Measurements from ENCODE around the gene ZNF488. TPM values are rescaled to one million over a fixed set of nuclear protein-coding genes. Genes with fewer than 3 reads are reported as not detected.

Gene ZNF488
- total and polyA plus RNA-seq, 7 donors: 0.16 to 0.82 (median 0.65) TPM; not detected in 3

GRCh38 chr10:47344996-47345870, 38.9 kb downstream of the ZNF488 start:
- intact Hi-C loops (cut with DNase I): no loop called here
- no peak for DNase-seq

GRCh38 chr10:47340608-47341170, 43.4 kb downstream of the ZNF488 start:
- Histone ChIP-seq H3K27ac (no peak overlapping the region), H3K27me3 (peaks cover 0 to 7% (median 0%) of the 10 kb centered on the region in 3 donors), H3K36me3 (no peaks in the 10 kb centered on the region), H3K4me1 (peaks cover 0 to 6% (median 2%) of the 10 kb centered on the region in 4 donors), H3K9me3 (no peaks in the 10 kb centered on the region), H3K4me3 (no peak overlapping the region)
- no peak for DNase-seq
- intact Hi-C loops (cut with DNase I): no loop called here
- WGBS, 2 donors: 60 to 75% methylated on average over 5 of the region's 5 CpGs
- TF ChIP-seq POLR2AphosphoS5 (IDR thresholded peaks at IDR 0.05) (no peak), CTCF (IDR thresholded peaks at IDR 0.05) (peak in 3 of 4 experiments; percentile 78 to 89 (median 80))

More at GRCh38 chr10:47344996-47345870, 38.9 kb downstream of the ZNF488 start:
- TF ChIP-seq CTCF (IDR thresholded peaks at IDR 0.05): no peak
- no peak for TF ChIP-seq POLR2AphosphoS5 (IDR thresholded peaks at IDR 0.05)
- TF ChIP-seq EP300 (IDR thresholded peaks at IDR 0.05): no peak
- TF ChIP-seq POLR2A (IDR thresholded peaks at IDR 0.05): no peak
- H3K4me3 ChIP-seq: no peak overlapping the region
- WGBS, 2 donors: 89 to 91% methylated on average over 13 of the region's 13 CpGs
- H3K4me1 ChIP-seq: no peaks in the 10 kb centered on the region
- H3K9me3 ChIP-seq: no peaks in the 10 kb centered on the region
- H3K36me3 ChIP-seq: no peaks in the 10 kb centered on the region
- peaks cover 0 to 7% (median 0%) of the 10 kb centered on the region in 3 donors for H3K27me3 ChIP-seq
- H3K27ac ChIP-seq: no peak overlapping the region

- peaks cover 0 to 7% (median 0%) of the 10 kb centered on the region in 3 donors for H3K27me3 ChIP-seq
- H3K27ac ChIP-seq: no peak overlapping the region
- no peaks in the 10 kb centered on the region for H3K36me3 ChIP-seq
- WGBS, 2 donors: 52 to 68% methylated on average over 15 of the region's 15 CpGs
- H3K9me3 ChIP-seq: no peaks in the 10 kb centered on the region
- intact Hi-C loops (cut with DNase I): no loop called here
- H3K4me1 ChIP-seq: peaks cover 0 to 6% (median 2%) of the 10 kb centered on the region in 4 donors
- no peak overlapping the region for H3K4me3 ChIP-seq
- peak; percentile 22 for DNase-seq
- no peak for TF ChIP-seq POLR2A (IDR thresholded peaks at IDR 0.05)
- no peak for TF ChIP-seq EP300 (IDR thresholded peaks at IDR 0.05)
- TF ChIP-seq CTCF (IDR thresholded peaks at IDR 0.05): no peak
- TF ChIP-seq POLR2AphosphoS5 (IDR thresholded peaks at IDR 0.05): no peak
Measured at GRCh38 chr10:47339759-47340607, 44.1 kb downstream of the ZNF488 start.

GRCh38 chr10:47339186-47339735, 44.8 kb downstream of the ZNF488 start:
- Histone ChIP-seq H3K4me3 (no peak overlapping the region), H3K27ac (no peak overlapping the region), H3K27me3 (peaks cover 0 to 7% (median 0%) of the 10 kb centered on the region in 3 donors), H3K9me3 (no peaks in the 10 kb centered on the region), H3K36me3 (no peaks in the 10 kb centered on the region), H3K4me1 (peaks cover 0 to 6% (median 2%) of the 10 kb centered on the region in 4 donors)
- no peak for DNase-seq
- intact Hi-C loops (cut with DNase I): no loop called here
- TF ChIP-seq CTCF (IDR thresholded peaks at IDR 0.05): no peak
- no peak for TF ChIP-seq EP300 (IDR thresholded peaks at IDR 0.05)
- no peak for TF ChIP-seq POLR2AphosphoS5 (IDR thresholded peaks at IDR 0.05)
- TF ChIP-seq POLR2A (IDR thresholded peaks at IDR 0.05): no peak
- WGBS, 2 donors: 89 to 95% methylated on average over 8 of the region's 8 CpGs
